Islet of Langerhans (tissue), 1 donor: ENCODE data around the gene ABHD3.
"Not testable (repeated sequence)": the region's sequence is repeated elsewhere in the genome, so short reads cannot be mapped to it uniquely, and the experiment has no call there.

ENCODE experiments used
- FAIRE-seq: peaks from one replicate; lab custom pipeline; 2011; peaks lifted over from hg19 to GRCh38; lab: Jason Lieb, UNC

The ABHD3 gene, protein sequence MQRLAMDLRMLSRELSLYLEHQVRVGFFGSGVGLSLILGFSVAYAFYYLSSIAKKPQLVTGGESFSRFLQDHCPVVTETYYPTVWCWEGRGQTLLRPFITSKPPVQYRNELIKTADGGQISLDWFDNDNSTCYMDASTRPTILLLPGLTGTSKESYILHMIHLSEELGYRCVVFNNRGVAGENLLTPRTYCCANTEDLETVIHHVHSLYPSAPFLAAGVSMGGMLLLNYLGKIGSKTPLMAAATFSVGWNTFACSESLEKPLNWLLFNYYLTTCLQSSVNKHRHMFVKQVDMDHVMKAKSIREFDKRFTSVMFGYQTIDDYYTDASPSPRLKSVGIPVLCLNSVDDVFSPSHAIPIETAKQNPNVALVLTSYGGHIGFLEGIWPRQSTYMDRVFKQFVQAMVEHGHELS

DNA sequence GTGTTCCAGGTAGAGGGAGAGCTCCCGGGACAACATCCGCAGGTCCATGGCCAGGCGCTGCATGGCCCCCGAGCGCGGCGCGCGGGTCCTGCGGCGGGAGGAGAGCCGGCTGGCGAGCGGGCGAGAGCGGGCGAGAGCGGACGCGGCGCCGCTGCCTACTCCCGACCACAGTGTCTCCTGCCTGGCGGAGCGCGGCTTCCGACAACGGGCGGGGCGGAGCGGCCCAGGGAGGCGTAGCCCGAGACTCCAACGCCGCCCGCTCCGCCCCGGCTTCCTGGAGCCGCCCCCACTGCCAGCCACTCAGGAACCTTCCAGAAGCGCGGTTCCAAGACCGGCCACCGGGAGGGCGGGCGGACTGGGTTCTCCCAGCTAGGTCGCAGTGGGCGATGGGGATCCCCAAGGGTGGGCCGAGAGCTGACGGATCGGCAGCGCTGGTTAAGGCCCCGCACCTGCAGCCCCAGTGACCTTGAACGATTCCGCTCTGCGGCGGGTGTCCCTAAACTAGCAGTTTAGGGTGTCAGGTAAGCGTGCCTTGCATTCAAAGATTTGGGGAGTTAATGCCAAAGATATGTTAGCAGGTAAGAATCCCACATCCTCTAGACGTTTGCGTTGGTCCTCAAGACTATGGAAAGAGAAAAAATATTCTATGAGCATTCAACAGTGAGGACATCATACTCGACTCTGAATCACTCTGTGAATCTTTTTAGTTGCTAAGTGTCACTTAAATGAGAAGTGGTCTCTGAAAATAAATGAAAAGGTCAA is at the start of gene ABHD3:
ABHD3 (minus strand) TSS at position 172 of the 762 bp plus-strand sequence; CDS start at position 63, 109 bp downstream.
- no peak for FAIRE-seq

DNA sequence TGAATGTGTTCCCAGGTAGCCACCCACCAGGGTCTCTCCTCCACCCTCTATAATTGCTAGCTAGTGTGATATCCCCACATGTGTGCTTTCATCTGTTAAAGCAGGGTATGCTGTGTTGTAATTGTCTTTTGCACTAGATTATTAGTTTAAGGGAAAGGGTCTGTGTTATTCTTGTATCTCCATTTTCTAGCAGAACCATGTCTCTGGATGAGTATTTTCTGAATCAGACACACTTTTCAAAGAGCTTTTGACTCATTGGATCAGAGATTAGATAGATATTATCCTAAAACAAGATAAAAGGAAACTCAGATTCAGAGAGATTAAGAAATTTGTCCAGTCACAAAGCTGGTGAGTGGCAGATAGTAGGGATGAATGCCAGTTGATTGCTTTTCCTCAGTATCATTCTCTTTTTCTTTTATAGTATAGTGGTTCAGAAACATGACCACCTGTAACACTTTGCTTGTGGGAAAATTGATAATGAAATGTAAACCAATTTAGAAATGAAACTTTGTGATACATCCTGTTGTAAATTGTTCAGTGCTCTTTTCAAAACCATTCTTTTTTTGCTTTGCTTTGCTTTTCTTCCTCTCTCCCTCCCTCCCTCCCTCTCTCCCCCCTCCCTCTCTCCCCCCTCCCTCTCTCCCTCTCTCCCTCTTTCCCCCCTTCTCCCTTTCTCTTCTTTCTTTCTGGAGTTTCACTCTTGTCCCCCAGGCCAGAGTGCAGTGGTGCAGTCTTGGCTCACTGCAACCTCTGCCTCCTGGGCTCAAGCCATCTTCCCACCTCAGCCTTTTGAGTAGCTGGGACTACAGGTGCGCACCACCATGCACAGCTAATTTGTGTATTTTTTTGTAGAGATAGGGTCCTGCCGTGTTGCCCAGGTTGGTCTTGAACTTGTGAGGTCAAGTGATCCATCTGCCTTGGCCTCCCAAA is 43.5 kb upstream of the ABHD3 start:
- FAIRE-seq: no peak

DNA sequence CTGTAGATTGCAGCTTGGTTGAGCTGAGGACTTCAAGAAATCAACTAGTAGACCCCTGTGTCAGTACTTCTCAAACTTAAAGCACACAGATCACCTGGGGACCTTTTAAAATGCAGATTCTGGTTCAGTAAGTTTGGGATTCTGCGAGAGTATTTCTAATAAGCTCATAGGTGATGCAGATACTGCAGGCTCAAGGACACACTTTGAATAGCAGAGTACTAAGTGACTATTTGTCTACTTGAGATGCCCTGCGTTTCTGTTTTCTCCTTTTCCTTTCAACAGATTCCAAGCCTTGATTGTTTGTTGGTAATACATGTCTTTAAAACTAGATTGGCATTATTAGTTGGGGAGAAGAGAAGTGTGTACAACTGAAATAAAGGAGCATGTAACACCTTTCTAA is 42.7 kb upstream of the ABHD3 start:
- no peak for FAIRE-seq

DNA sequence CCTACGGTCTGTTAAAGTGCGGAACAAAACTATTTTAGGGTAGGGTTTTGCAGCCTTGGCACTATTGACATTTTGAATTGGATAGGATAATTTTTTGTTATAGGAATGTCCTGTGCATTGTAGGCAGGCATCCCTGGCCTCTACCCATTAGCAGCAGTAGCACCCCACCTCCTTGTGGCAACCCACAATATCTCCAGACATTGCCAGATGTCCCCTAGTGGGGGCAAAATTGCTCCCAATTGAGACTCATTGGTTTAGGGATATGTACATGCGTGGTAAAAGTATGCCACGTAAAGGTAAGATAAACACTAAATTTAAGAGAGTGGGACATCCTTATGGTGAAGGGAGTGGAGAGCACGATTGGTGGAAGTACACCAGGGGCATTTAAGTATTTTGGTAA is 40.7 kb upstream of the ABHD3 start:
- no peak for FAIRE-seq

DNA sequence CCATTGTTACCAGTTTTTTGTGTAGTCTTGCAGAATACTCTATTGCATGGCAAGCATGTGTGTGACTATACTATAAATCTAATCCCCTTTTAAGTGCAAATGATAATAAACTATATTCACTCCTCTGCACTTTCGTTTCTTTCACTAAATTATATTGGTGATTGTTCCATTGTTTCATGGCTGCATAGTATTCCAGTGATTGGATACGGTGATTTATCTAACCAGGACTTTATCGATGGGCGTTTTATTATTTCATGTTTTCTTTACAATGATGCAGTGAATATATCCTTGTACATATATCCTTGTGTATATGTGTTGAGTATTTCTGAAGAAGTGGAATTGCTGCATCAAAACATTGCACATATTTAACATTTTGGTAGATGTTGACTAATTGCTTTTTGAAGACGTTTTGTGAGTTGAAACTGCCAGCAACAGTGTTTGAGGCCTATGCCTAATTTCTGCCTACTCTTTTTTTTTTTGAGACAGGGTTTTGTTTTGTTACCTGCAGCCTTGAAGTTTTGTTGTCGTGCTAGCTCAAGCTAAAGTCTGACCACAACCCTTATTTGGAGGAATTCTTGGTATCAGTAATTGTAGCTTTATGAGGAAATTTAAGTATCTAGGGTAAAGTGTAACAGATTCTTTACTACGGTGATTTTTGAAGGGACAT is 38.7 kb upstream of the ABHD3 start:
- no peak for FAIRE-seq

DNA sequence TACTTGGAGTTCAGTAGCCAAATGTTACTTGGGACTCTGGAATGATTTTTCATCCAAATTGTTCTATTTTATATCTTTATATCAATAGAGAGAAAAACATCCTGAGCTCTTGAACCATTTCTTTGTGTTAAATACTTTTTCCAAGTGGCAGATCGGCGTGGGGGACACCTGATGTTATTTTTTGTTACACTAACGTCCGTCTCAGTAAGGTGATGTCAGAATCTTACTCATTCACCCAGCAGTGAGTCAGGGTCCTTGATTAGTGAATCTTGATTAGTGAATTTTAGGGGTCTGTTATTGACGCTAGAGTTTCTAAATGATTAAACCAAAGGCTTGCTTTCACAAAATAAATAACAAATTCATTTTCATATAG is 37.7 kb upstream of the ABHD3 start:
- no peak for FAIRE-seq

DNA sequence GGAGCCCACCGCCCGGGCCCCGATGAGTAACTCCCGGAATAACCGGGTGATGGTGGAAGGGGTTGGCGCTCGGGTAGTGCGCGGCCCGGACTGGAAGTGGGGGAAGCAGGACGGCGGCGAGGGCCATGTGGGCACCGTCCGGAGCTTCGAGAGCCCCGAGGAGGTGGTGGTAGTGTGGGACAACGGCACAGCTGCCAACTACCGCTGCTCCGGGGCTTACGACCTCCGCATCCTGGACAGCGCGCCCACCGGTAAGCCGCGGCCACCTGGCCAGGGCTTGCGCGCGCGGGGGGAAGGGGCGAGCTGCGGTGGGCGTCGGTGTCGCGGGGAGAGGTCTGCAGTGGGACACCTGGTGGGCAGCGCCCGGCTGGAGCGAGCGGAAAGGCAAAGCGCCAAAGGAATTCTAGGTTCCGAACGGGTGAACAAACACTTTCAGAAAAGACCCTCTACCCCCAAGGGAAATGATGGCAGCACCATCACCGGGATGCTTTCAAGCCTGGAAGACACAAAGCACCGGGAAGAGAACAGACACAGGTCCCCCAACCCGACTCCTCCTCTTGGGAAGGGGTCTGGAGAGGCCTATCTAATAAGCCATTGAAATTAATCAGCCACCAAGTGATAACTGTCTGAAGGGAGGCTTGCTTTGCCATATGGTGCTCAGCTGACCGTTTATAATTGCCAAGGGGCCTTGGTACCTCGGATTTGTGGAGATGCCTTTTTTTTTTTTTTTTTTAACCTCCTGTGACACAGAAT is 37.2 kb upstream of the ABHD3 start:
- FAIRE-seq: no peak

DNA sequence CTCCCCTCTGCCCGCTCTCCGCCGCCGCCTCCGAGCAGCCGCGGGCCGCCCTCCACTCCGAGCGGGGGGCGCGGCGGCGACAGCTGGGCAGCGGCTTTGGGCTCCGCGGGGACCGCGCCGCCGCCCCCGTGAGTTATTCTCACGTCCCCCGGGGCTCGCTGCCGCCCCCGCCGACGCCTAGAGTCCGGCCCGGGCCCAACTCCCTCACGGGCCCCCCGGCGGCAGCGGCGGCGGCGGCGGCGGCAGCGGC is 36.7 kb upstream of the ABHD3 start:
- FAIRE-seq: no peak

DNA sequence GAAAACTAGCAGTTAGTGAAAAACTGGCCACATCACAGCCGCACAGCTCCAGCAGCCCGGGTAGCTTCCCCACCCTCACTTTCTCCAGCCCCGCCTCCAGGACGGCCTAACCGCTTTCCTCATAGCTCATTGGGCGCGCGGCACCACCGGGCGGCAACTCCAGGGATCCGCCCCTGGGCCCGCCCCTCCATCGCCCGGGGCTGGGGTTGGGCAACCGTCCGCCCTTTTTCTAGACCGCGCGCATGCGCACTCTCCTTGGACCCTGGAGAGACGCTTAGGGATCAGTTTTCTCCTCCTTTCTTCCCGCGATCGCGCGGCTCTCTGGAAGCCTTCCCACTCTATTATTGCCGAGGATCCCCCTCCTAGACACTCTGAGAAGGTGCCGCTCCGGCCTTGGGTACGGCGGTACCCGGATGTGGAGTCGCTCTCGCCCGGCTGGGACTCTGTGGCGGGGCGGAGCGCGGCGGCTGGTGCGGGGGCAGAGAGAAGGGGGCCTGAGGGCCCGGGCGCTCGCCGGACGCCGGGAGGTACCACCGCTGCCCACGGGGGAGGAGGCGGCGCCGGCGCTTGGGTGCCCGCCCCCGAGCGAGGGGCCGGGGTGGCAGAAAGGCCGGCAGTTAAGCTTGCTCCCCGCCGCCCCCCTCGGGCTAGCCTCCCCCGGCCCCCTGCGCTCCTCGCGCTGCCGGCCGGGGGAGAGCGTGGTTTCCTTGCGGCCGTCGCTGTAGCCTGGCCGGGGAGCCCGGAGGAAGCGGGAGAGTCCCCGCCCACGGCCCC is 36.2 kb upstream of the ABHD3 start, which contains the start of gene MIB1:
MIB1 (plus strand) TSS at position 255 of the 774 bp plus-strand sequence. CDS start 792 bp downstream, outside the sequence.
- peak; percentile 84 for FAIRE-seq

DNA sequence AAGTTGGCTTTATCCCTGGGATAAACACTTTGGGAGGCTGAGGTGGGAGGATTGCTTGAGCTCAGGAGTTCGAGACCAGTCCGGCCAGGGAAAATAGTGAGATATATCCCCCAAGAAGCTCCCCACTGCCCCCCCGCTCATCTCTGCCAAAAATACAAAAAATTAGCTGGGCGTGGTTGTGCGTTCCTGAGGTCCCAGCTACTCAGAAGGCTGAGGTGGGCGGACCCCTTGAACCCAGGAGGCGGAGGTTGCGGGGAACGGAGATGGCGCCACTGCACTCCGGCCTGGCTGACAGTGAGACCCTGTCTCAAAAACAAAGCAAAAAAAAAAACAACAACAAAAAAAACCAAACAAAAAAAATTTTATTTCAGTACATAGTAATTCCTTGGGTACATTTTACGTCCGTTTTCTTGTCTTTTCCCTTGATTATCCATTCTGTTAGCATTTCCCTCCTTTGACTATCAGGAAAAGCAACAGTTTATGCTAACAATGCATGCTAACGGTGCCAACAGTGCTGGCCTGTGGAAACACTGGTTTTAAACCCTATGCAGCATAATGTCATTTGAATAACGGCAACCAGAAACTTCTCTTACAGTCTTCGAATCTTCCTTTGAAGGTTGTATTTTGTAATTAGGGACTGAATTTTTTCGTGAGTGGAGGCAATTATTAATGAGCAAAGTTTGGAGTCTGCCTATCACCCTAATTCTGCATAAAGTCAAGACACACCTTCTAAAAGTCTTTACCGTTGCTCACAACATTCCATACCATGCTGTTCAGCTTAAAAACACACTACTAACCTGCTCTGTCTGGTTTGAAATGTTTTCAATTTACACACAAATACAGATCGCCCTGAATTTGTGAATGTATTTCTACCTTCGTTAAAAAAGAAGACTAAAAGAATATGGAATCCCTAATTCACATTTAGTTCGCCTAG is 35.3 kb upstream of the ABHD3 start:
- FAIRE-seq: no peak

DNA sequence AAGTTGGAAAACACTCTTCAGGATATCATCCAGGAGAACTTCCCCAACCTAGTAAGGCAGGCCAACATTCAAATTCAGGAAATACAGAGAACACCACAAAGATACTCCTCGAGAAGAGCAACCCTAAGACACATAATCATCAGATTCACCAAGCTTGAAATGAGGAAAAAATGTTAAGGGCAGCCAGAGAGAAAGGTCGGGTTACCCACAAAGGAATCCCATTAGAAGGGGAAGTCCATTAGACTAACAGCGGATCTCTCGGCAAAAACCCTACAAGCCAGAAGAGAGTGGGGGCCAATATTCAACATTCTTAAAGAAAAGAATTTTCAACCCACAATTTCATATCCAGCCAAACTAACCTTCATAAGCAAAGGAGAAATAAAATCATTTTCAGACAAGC is 32.4 kb upstream of the ABHD3 start:
- FAIRE-seq: not testable (repeated sequence)

DNA sequence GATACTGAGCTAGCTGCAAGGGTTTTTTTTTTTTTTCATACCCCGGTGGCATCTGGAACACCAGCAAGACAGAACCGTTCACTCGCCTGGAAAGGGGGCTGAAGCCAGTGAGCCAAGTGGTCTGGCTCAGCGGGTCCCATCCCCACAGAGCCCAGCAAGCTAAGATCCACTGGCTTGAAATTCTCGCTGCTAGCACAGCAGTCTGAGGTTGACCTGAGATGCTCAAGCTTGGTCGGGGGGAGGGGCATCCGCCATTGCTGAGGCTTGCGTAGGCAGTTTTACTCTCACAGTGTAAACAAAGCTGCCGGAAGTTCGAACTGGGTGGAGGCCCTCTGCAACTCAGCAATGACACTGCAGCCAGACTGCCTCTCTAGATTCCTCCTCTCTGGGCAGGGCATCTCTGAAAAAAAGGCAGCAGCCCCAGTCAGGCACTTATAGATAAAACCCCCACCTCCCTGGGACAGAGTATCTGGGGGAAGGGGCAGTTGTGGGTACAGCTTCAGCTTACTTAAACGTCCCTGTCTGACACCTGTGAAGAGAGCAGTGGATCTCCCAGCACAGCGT is 31.0 kb upstream of the ABHD3 start:
- no peak for FAIRE-seq

DNA sequence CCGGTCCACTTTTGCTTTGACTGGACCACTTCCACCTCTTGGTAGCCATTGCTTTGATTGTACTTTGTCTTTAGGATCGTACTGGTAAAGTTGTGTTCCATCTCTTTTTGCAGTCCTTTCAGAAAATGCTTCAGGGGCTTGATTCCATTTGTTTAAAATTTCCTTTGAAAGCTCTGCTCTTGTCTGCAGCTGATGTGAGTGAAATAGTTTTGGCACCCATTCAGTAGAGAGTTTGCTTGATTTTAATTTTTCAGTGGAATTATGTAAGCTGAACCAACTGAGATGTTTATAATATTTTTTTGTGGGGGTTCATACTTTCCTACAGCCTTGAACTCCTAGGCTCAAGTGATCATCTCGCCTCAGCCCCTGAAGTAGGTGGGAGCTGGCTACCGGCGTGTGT is 28.4 kb upstream of the ABHD3 start:
- no peak for FAIRE-seq

DNA sequence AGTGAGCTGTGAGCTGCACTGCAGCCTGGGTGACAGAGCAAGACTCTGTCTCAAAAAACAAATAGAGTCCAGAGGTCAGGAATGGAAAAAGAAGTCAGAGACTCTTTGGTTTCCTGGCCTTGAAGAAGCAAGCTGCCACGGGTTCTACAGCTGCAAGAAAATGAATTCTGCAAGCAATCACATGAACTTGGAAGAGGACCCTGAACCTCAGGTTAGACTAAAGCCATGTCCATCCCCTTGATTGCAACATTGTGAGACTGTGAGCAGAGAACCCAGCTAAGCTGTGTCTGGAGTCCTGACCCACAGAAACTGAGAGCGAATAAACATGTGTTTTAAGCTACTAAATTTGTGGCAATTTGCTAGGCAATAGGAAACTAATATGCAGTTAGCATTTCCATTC is 23.1 kb upstream of the ABHD3 start:
- FAIRE-seq: no peak

DNA sequence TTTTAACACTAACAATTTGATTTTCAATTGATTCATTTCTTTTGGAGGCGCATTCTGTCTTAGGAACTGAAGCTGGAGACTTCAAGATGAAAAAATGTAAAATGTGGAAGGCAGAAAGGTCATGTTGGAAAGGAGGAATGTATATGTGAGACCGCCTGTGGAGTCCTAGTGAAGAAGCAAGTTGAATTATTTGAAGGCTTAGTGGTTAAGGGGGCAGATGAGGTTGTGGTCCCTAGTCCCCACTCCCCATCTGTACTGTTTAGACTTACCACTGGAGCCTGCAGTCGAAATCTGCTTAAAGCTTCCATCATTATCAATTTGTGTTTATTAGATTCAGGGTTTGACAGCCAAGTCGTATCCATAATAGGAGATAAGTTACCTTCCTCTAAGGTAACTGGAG is 20.6 kb upstream of the ABHD3 start:
- no peak for FAIRE-seq

DNA sequence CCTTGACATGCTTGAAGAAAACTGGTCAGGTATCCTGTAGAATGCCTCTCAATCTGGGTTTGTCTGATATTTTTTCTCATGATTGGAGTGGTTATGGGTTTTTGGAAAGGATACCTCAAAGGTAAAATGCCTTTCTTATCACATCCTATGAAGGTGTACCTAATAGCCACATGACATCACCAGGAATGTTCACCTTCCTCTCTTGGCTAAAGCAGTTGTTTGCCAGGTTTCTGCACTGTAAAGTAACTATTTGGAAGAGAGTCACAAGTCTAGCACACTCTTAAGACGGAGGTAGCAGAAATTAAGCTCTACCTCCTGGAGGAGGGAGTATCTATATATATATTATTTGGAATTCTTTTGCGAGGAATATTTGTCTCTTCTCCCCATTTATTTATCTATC is 18.1 kb upstream of the ABHD3 start:
- no peak for FAIRE-seq

DNA sequence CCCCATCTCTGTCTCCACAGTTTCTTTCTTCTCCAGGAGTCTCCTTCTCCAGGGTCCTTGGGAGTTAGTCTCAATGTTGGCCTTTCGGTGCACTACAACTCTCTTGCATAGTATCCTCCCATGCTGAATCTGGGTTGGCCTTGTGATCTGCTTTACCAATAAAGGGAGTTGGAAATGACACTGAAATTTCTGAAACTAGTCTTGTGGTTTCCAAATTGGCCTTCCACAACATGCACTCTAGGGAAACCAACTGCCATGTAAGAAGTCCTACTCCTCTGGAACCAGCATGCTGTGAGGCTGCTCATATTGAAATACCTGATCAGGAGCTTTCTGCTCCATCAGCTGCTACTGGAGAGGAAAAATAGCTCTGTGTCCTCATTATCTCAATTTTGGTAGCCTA is 9.9 kb upstream of the ABHD3 start:
- FAIRE-seq: no peak

DNA sequence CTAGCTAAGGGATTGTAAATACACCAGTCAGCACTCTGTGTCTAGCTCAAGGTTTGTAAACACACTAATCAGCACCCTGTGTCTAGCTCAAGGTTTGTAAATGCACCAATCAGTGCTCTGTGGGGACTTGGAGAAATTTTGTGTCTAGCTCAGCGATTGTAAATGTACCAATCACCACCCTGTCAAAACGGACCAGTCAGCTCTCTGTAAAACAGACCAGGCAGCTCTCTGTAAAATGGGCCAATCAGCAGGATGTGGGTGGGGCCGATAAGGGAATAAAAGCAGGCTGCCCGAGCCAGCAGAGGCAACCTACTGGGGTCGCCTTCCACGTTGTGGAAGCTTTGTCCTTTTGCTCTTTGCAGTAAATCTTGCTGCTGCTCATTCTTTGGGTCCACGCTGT is 2.6 kb upstream of the ABHD3 start:
- not testable (repeated sequence) for FAIRE-seq

DNA sequence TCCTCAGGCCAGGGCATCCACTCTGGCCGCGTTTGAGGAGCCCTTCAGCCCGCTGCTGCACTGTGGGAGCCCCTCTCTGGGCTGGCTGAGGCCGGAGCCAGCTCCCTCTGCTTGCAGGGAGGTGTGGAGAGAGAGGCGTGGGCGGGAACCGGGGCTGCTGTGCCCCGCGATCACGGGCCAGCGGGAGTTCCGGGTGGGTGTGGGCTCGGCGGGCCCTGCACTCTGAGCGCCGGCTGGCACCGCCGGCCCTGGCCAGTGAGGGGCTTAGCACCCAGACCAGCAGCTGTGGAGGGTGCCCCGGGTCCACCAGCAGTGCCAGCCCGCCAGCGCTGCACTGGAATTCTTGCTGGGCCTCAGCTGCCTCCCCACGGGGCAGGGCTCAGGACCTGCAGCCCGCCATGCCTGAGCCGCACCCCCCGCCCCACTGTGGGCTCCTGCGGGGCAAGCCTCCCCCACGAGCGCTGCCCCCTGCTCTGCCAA is 1.9 kb upstream of the ABHD3 start:
- FAIRE-seq: no peak
